SK-N-MC (cell line): Measurements from ENCODE around the gene RGS1.

Experiments
- EZH2 ChIP-seq: fragments of 200-600 bp; sonication (generic); IDR thresholded peaks from one replicate; pipeline ENCODE4 v1.6.1; 2017; ENCODE audit warnings: antibody characterized with exemption
- FOXP2 ChIP-seq: optimal IDR thresholded peaks from 2 replicates; pipeline ENCODE3; 2011; ENCODE audit warnings: mild to moderate bottlenecking, moderate library complexity; ENCODE audit not compliant: insufficient read depth; ENCODE audit errors: extremely low read length, control extremely low read depth
- POLR2AphosphoS5 ChIP-seq: IDR thresholded peaks from 2 replicates; pipeline ENCODE4 v1.6.1; 2012; ENCODE audit warnings: mild to moderate bottlenecking, low read depth, low read length, borderline replicate concordance

- TF ChIP-seq EZH2: no peak
- no peak for TF ChIP-seq POLR2AphosphoS5
- no peak for TF ChIP-seq FOXP2
Measured at GRCh38 chr1:192555399-192555798, 20.2 kb upstream of the RGS1 start.
